A549 (cell line): ENCODE data around the gene PRDX5. TPM values are rescaled to one million over a fixed set of nuclear protein-coding genes. Genes with fewer than 3 reads are reported as not detected.

Source experiments
- ATAC-seq, 2 experiments: fragments of 200-7000 bp in 1 of 2; fragments of >200 bp in 1 of 2; cut with Nextera tagmentation in 1 of 2; cut with Tn5 transposase in 1 of 2; 3 replicates each; pipeline versions ENCODE4 v1.8.0 to v1.9.1; 2018 to 2020; ENCODE audit warnings: mild to moderate bottlenecking in 1 of 2, moderate library complexity in 1 of 2
- CTCF ChIA-PET: fragments of 300-600 bp; sonication (Branson Sonifier 250); formaldehyde crosslinking; extraction: SDS; loops from one replicate; lab custom pipeline; 2021; ENCODE audit warnings: antibody characterized with exemption, inconsistent platforms; lab: Yijun Ruan, JAX
- POLR2A ChIA-PET: fragments of 350-600 bp; formaldehyde crosslinking; extraction: SDS; loops from one replicate; lab custom pipeline; 2021; ENCODE audit warnings: antibody characterized with exemption, inconsistent platforms; lab: Yijun Ruan, JAX
- DNase-seq, 2 experiments: peaks; one replicate each; pipeline versions ENCODE4 v3.0.0 to v3.0.0-alpha.2; 2011 to 2016; ENCODE audit warnings: low read depth in 1 of 2, low spot score in 1 of 2
- FAIRE-seq: peaks from 2 replicates; lab custom pipeline; 2011; peaks lifted over from hg19 to GRCh38; lab: Jason Lieb, UNC
- H3K27ac ChIP-seq, 2 experiments: fragments of >200 bp; sonication (Bioruptor Twin); formaldehyde crosslinking; 3 replicates each; pipeline ENCODE4 v1.5.1; 2016 to 2017
- H3K4me1 ChIP-seq: fragments of >200 bp; sonication (Bioruptor Twin); formaldehyde crosslinking; 3 replicates; pipeline ENCODE4 v1.6.1; 2016
- H3K4me2 ChIP-seq: fragments of >200 bp; sonication (Bioruptor Twin); formaldehyde crosslinking; 3 replicates; pipeline ENCODE4 v1.6.1; 2016
- H3K4me3 ChIP-seq: fragments of >200 bp; sonication (Bioruptor Twin); formaldehyde crosslinking; 3 replicates; pipeline ENCODE4 v1.5.1; 2016
- H3K9me3 ChIP-seq: fragments of >200 bp; sonication (Bioruptor Twin); formaldehyde crosslinking; 3 replicates; pipeline ENCODE4 v1.6.1; 2016
- ATOH8 ChIP-seq: fragments of 250-450 bp; sonication (Bioruptor Pico); IDR thresholded peaks from 2 replicates; pipeline ENCODE4 v1.5.0; 2020; ENCODE audit warnings: low read depth, mild to moderate bottlenecking, moderate library complexity
- BHLHE40 ChIP-seq: IDR thresholded peaks from 2 replicates; pipeline ENCODE4 v1.6.1; 2012; ENCODE audit warnings: low read depth, low read length, inconsistent platforms
- CBX8 ChIP-seq: fragments of 200-600 bp; sonication (generic); IDR thresholded peaks from 2 replicates; pipeline ENCODE4 v1.6.1; 2016
- CHD2 ChIP-seq: fragments of 150-350 bp; IDR thresholded peaks from 2 replicates; pipeline ENCODE4 v1.6.1; 2014; ENCODE audit warnings: low read length; ENCODE audit not compliant: partially characterized antibody
- CHD4 ChIP-seq: fragments of 200-600 bp; sonication (generic); IDR thresholded peaks from 2 replicates; pipeline ENCODE4 v1.6.1; 2016; ENCODE audit warnings: antibody characterized with exemption, mild to moderate bottlenecking, borderline replicate concordance
- EHF ChIP-seq: fragments of 250-450 bp; sonication (Bioruptor Pico); IDR thresholded peaks from 2 replicates; pipeline ENCODE4 v1.5.0; 2020; ENCODE audit warnings: mild to moderate bottlenecking
- FOXS1 ChIP-seq: fragments of 250-450 bp; sonication (Bioruptor Pico); IDR thresholded peaks from 2 replicates; pipeline ENCODE4 v1.5.0; 2020; ENCODE audit warnings: mild to moderate bottlenecking, moderate library complexity
- HDAC2 ChIP-seq: fragments of 200-600 bp; sonication (generic); IDR thresholded peaks from 2 replicates; pipeline ENCODE4 v1.6.1; 2016
- HEYL ChIP-seq: fragments of 250-450 bp; sonication (Bioruptor Pico); IDR thresholded peaks from 2 replicates; pipeline ENCODE4 v1.8.0; 2021; ENCODE audit warnings: mild to moderate bottlenecking, moderate library complexity
- MAFK ChIP-seq: fragments of 450-650 bp; IDR thresholded peaks from 2 replicates; pipeline ENCODE4 v1.6.1; 2014; ENCODE audit not compliant: partially characterized antibody
- MYC ChIP-seq: IDR thresholded peaks from 2 replicates; pipeline ENCODE4 v1.6.1; 2012; ENCODE audit warnings: mild to moderate bottlenecking, inconsistent platforms, low read length, improper control_type of control experiment, borderline replicate concordance
- NPAS2 ChIP-seq: fragments of 250-450 bp; sonication (Bioruptor Pico); IDR thresholded peaks from 2 replicates; pipeline ENCODE4 v1.8.0; 2022; ENCODE audit warnings: mild to moderate bottlenecking, moderate library complexity, borderline replicate concordance
- PBX3 ChIP-seq: IDR thresholded peaks from 2 replicates; pipeline ENCODE4 v1.6.1; 2012
- PHF8 ChIP-seq: fragments of 200-600 bp; sonication (generic); IDR thresholded peaks from 2 replicates; pipeline ENCODE4 v1.6.1; 2016; ENCODE audit warnings: low read depth, mild to moderate bottlenecking, antibody characterized with exemption, moderate library complexity, borderline replicate concordance
- POLR2AphosphoS2 ChIP-seq: conservative IDR thresholded peaks from 2 replicates; pipeline ENCODE4 v1.6.1; 2012; ENCODE audit warnings: low read length, improper control_type of control experiment, inconsistent platforms
- RCOR1 ChIP-seq: fragments of 150-350 bp; IDR thresholded peaks from 2 replicates; pipeline ENCODE4 v1.6.1; 2014; ENCODE audit warnings: antibody characterized with exemption, low read length, low read depth
- TFCP2L1 ChIP-seq: fragments of 250-450 bp; sonication (Bioruptor Pico); IDR thresholded peaks from 2 replicates; pipeline ENCODE4 v1.5.0; 2021; ENCODE audit warnings: mild to moderate bottlenecking
- ZFP36 ChIP-seq: fragments of 450-650 bp; IDR thresholded peaks from 2 replicates; pipeline ENCODE4 v1.6.1; 2014; ENCODE audit warnings: borderline replicate concordance; ENCODE audit not compliant: partially characterized antibody
- WGBS: methylation state at CpG from one replicate; pipeline ENCODE4 v1.1.6; 2017; ENCODE audit errors: missing lambda C conversion rate; 5-methylcytosine and 5-hydroxymethylcytosine counted together
- polyA plus RNA-seq, 4 experiments: library from polyadenylated mRNA; depleted of rRNA in 3 of 4; stranded (reverse); fragments of >200 nt; fragmentation: RNase III in 1 of 4; extraction: RNeasy Plus Mini Kit Qiagen cat#74134 plus additional on column Dnase treatment in 1 of 4; gene quantifications; 2 replicates in 3 of 4; 3 replicates in 1 of 4; pipeline ENCODE4 v1.2.3, GENCODE V29; 2011 to 2017
- TF ChIP-seq, protein P1 (sequence below): fragments of 250-450 bp; sonication (Bioruptor Pico); IDR thresholded peaks from 2 replicates; pipeline ENCODE4 v1.5.0; 2021; ENCODE audit warnings: mild to moderate bottlenecking, moderate library complexity, borderline replicate concordance
- TF ChIP-seq, protein P2 (sequence below): fragments of 150-350 bp; IDR thresholded peaks from 2 replicates; pipeline ENCODE4 v1.6.1; 2014; ENCODE audit warnings: low read depth, mild to moderate bottlenecking, low read length
- TF ChIP-seq, protein P3 (sequence below): fragments of >200 bp; sonication (Bioruptor Twin); formaldehyde crosslinking; IDR thresholded peaks from 2 replicates; pipeline ENCODE4 v1.6.1; 2016

The PRDX5 gene
- polyA plus RNA-seq, 2 of the 4 experiments (the other 2 are of a cell fraction) = 377 to 491 TPM

DNA sequence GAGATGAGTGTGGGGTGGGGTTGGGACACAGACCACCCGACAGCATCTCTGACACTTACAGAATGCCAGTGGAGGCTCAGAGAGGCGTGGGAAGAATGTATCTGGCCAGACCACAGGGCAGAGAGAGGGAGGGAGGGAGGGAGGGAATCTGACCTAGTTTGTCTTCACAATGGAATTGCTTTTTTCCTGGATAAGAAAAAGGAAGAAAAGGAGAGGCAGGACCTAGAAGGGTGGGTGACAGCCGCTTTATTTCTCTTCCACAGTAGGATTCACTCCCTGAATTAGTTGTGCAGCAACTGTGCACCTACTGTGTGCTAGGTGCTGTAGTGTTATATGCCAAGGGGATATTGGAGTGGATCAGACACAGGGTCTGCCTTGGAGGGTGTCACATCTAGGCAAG is 23.1 kb upstream of the PRDX5 start:
- H3K27ac ChIP-seq = no peak overlapping the region
- H3K4me2 ChIP-seq = no peak overlapping the region
- 62% methylated on average over 3 of the region's 3 CpGs for whole genome bisulfite sequencing
- CTCF ChIA-PET = interaction anchor here (0.6 to 1.7 kb wide), 6 partner anchors 8 to 119 kb away, joined by 3 to 8 read pairs (median 4); no protein-coding TSS in a partner anchor
- DNase-seq (no peak), ATAC-seq (no peak), FAIRE-seq (no peak)
- H3K4me1 ChIP-seq = peaks cover 5% of the 10 kb centered on the region; the same call in 2 of the 3 replicates
- POLR2A ChIA-PET = interaction anchor here (1.0 kb wide), 1 partner anchor 18 kb away, joined by 4 read pairs; no protein-coding TSS in a partner anchor
- no peaks in the 10 kb centered on the region for H3K9me3 ChIP-seq
- no peak overlapping the region for H3K4me3 ChIP-seq
- TF ChIP-seq HEYL (CRISPR knock-in tag) (no peak), RCOR1 (no peak), PBX3 (no peak), HDAC2 (no peak), CHD4 (no peak), PHF8 (no peak), CBX8 (no peak), ATOH8 (CRISPR knock-in tag) (no peak), POLR2AphosphoS2 (no peak), FOXS1 (CRISPR knock-in tag) (no peak)
- TF ChIP-seq, protein P1, sequence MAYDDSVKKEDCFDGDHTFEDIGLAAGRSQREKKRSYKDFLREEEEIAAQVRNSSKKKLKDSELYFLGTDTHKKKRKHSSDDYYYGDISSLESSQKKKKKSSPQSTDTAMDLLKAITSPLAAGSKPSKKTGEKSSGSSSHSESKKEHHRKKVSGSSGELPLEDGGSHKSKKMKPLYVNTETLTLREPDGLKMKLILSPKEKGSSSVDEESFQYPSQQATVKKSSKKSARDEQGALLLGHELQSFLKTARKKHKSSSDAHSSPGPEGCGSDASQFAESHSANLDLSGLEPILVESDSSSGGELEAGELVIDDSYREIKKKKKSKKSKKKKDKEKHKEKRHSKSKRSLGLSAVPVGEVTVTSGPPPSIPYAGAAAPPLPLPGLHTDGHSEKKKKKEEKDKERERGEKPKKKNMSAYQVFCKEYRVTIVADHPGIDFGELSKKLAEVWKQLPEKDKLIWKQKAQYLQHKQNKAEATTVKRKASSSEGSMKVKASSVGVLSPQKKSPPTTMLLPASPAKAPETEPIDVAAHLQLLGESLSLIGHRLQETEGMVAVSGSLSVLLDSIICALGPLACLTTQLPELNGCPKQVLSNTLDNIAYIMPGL (CRISPR knock-in tag) = no peak

- no peak for FAIRE-seq
- WGBS = 84% methylated on average over 4 of the region's 4 CpGs
- ChIA-PET CTCF (interaction anchor here (0.7 to 2.5 kb wide), 6 partner anchors 9 to 60 kb away, joined by 3 to 7 read pairs (median 5); no protein-coding TSS in a partner anchor), POLR2A (interaction anchor here (1.0 kb wide), 1 partner anchor 19 kb away, joined by 4 read pairs; no protein-coding TSS in a partner anchor)
- no peak overlapping the region for H3K4me2 ChIP-seq
- no peak for TF ChIP-seq CHD2
- no peak for TF ChIP-seq NPAS2 (CRISPR knock-in tag)
- no peak for TF ChIP-seq MYC
- TF ChIP-seq, protein P2, sequence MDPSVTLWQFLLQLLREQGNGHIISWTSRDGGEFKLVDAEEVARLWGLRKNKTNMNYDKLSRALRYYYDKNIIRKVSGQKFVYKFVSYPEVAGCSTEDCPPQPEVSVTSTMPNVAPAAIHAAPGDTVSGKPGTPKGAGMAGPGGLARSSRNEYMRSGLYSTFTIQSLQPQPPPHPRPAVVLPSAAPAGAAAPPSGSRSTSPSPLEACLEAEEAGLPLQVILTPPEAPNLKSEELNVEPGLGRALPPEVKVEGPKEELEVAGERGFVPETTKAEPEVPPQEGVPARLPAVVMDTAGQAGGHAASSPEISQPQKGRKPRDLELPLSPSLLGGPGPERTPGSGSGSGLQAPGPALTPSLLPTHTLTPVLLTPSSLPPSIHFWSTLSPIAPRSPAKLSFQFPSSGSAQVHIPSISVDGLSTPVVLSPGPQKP = no peak
- no peak for TF ChIP-seq CBX8
- no peak for TF ChIP-seq FOXS1 (CRISPR knock-in tag)
- no peak for TF ChIP-seq TFCP2L1
- TF ChIP-seq BHLHE40 = no peak
- TF ChIP-seq ATOH8 (CRISPR knock-in tag) = no peak
- no peak for TF ChIP-seq ZFP36
- TF ChIP-seq MAFK = no peak
- TF ChIP-seq, protein P3, sequence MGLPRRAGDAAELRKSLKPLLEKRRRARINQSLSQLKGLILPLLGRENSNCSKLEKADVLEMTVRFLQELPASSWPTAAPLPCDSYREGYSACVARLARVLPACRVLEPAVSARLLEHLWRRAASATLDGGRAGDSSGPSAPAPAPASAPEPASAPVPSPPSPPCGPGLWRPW = no peak
- no peak for TF ChIP-seq EHF (CRISPR knock-in tag)
- ATAC-seq = no peak
- DNase-seq = no peak
- H3K4me1 ChIP-seq = peaks cover 5% of the 10 kb centered on the region; the same call in 2 of the 3 replicates
- H3K4me3 ChIP-seq = no peak overlapping the region
- no peak overlapping the region for H3K27ac ChIP-seq
- no peaks in the 10 kb centered on the region for H3K9me3 ChIP-seq
Measured at GRCh38 chr11:64295760-64296159, 22.2 kb upstream of the PRDX5 start.
